HG03442 (cell line): Measurements from ENCODE around the gene COX17.

Experiments used
- ATAC-seq: cut with Tn5 transposase; IDR thresholded peaks from one replicate; pipeline ENCODE4 v1.9.1; 2021; ENCODE audit warnings: mild to moderate bottlenecking, moderate library complexity; ENCODE audit not compliant: unreplicated experiment

The COX17 gene

GRCh38 chr3:119647171-119647570 lies 30.0 kb downstream of the COX17 start:
- ATAC-seq: no peak

- ATAC-seq: no peak
These were observed 31.4 kb downstream of the COX17 start for GRCh38 chr3:119645813-119646212.

GRCh38 chr3:119644481-119644880 lies 32.7 kb downstream of the COX17 start:
- ATAC-seq: no peak

- ATAC-seq: no peak
These were observed 33.7 kb downstream of the COX17 start for GRCh38 chr3:119643528-119643927.

GRCh38 chr3:119642746-119643473 lies 34.3 kb downstream of the COX17 start:
- ATAC-seq: no peak

GRCh38 chr3:119641416-119641815 lies 35.8 kb downstream of the COX17 start:
- no peak for ATAC-seq

GRCh38 chr3:119639494-119640350 lies 37.5 kb downstream of the COX17 start:
- no peak for ATAC-seq

GRCh38 chr3:119637679-119638477 lies 39.3 kb downstream of the COX17 start:
- ATAC-seq: peak; percentile 33

- ATAC-seq: no peak
These were observed 40.2 kb downstream of the COX17 start for GRCh38 chr3:119636891-119637611.

- no peak for ATAC-seq
These were observed 41.0 kb downstream of the COX17 start for GRCh38 chr3:119636249-119636648.

GRCh38 chr3:119635719-119636118 lies 41.5 kb downstream of the COX17 start:
- ATAC-seq: no peak

GRCh38 chr3:119632829-119633228 lies 44.4 kb downstream of the COX17 start:
- no peak for ATAC-seq

- ATAC-seq: no peak
These were observed 45.0 kb downstream of the COX17 start for GRCh38 chr3:119632216-119632615.

GRCh38 chr3:119631516-119631915 lies 45.7 kb downstream of the COX17 start:
- no peak for ATAC-seq

GRCh38 chr3:119630880-119631329 lies 46.3 kb downstream of the COX17 start:
- no peak for ATAC-seq

GRCh38 chr3:119630128-119630879 lies 46.9 kb downstream of the COX17 start:
- ATAC-seq: no peak

- peak; percentile 30 for ATAC-seq
These were observed 48.3 kb downstream of the COX17 start for GRCh38 chr3:119628816-119629445.

GRCh38 chr3:119628390-119628789 lies 48.8 kb downstream of the COX17 start:
- ATAC-seq: peak; percentile 60

GRCh38 chr3:119627461-119627860 lies 49.7 kb downstream of the COX17 start:
- ATAC-seq: no peak
